GM23338 (cell line): ENCODE measurements around the gene IL1A. TPM values are rescaled to one million over a fixed set of nuclear protein-coding genes. Genes with fewer than 3 reads are reported as not detected.

Experiments
- ATAC-seq: fragments of 200-7000 bp; cut with Tn5 transposase; 3 replicates; pipeline ENCODE4 v1.9.1; 2020
- DNase-seq: peaks from one replicate; pipeline ENCODE4 v3.0.0-alpha.2; 2015; ENCODE audit warnings: low spot score
- H2AFZ ChIP-seq: fragments of 200-600 bp; sonication (generic); 2 replicates; pipeline ENCODE4 v1.8.0; 2016; ENCODE audit warnings: antibody characterized with exemption, mild to moderate bottlenecking, moderate library complexity
- H3F3A ChIP-seq: fragments of 200-600 bp; sonication (generic); replicated peaks from 2 replicates; pipeline ENCODE4 v1.8.0; 2017; ENCODE audit warnings: antibody characterized with exemption, mixed run types, low read depth
- H3K27ac ChIP-seq: fragments of 200-600 bp; sonication (generic); 2 replicates; pipeline ENCODE4 v1.6.1; 2016; ENCODE audit warnings: low read depth
- H3K27me3 ChIP-seq: fragments of 200-600 bp; sonication (generic); 2 replicates; pipeline ENCODE4 v1.8.0; 2016; ENCODE audit warnings: mild to moderate bottlenecking, mixed run types, moderate library complexity; ENCODE audit not compliant: insufficient read depth
- H3K36me3 ChIP-seq: fragments of 200-600 bp; sonication (generic); 2 replicates; pipeline ENCODE4 v1.8.0; 2016; ENCODE audit warnings: mild to moderate bottlenecking; ENCODE audit not compliant: insufficient read depth
- H3K4me1 ChIP-seq: fragments of 200-600 bp; sonication (generic); 2 replicates; pipeline ENCODE4 v1.8.0; 2016; ENCODE audit warnings: mild to moderate bottlenecking, moderate library complexity; ENCODE audit not compliant: insufficient read depth
- H3K4me2 ChIP-seq: fragments of 200-600 bp; sonication (generic); 2 replicates; pipeline ENCODE4 v1.7.1; 2017; ENCODE audit warnings: mixed run types
- H3K4me3 ChIP-seq: fragments of 200-600 bp; sonication (generic); 2 replicates; pipeline ENCODE4 v1.6.1; 2016; ENCODE audit warnings: mixed run types
- H3K79me2 ChIP-seq: fragments of 200-600 bp; sonication (generic); replicated peaks from 2 replicates; pipeline ENCODE4 v1.8.0; 2017; ENCODE audit warnings: mild to moderate bottlenecking; ENCODE audit not compliant: insufficient read depth
- H3K9me2 ChIP-seq: fragments of 200-600 bp; sonication (generic); 2 replicates; pipeline ENCODE4 v1.8.0; 2017; ENCODE audit not compliant: insufficient read depth
- H4K20me1 ChIP-seq: fragments of 200-600 bp; sonication (generic); replicated peaks from 2 replicates; pipeline ENCODE4 v1.8.0; 2017; ENCODE audit warnings: mild to moderate bottlenecking; ENCODE audit not compliant: insufficient read depth
- H3K27ac Mint-ChIP-seq: 2 replicates; pipeline ENCODE4 v1.8.0; 2020; ENCODE audit warnings: inconsistent platforms, mild to moderate bottlenecking, moderate library complexity, mixed read lengths
- H3K27me3 Mint-ChIP-seq: 3 replicates; pipeline ENCODE4 v1.8.0; 2022; ENCODE audit warnings: low read depth, mild to moderate bottlenecking, moderate library complexity, mixed read lengths, inconsistent platforms; ENCODE audit not compliant: insufficient read depth, poor library complexity
- H3K36me3 Mint-ChIP-seq: 3 replicates; pipeline ENCODE4 v1.8.0; 2021; ENCODE audit warnings: low read depth, mild to moderate bottlenecking, inconsistent platforms, moderate library complexity, mixed read lengths
- H3K4me1 Mint-ChIP-seq: 3 replicates; pipeline ENCODE4 v1.8.0; 2020; ENCODE audit warnings: mild to moderate bottlenecking, inconsistent platforms, mixed read lengths
- H3K4me3 Mint-ChIP-seq: 3 replicates; pipeline ENCODE4 v1.8.0; 2021; ENCODE audit warnings: moderate library complexity, mild to moderate bottlenecking, inconsistent platforms, mixed read lengths
- H3K9me3 Mint-ChIP-seq: 3 replicates; pipeline ENCODE4 v1.8.0; 2020; ENCODE audit warnings: moderate library complexity, mild to moderate bottlenecking, inconsistent platforms, mixed read lengths
- CREB1 ChIP-seq: fragments of 250-450 bp; sonication (Bioruptor Pico); IDR thresholded peaks from 2 replicates; pipeline ENCODE4 v1.5.0; 2020; ENCODE audit warnings: low read depth, mild to moderate bottlenecking, moderate library complexity
- CTCF ChIP-seq, 2 experiments: fragments of 200-600 bp in 1 of 2; sonication (generic) in 1 of 2; conservative IDR thresholded peaks; 2 replicates each; pipeline versions ENCODE4 v1.5.1 to v1.6.1; 2016 to 2017; ENCODE audit warnings: antibody characterized with exemption in 2 of 2, low read depth in 2 of 2, mild to moderate bottlenecking in 2 of 2, moderate library complexity in 1 of 2
- ETS1 ChIP-seq: IDR thresholded peaks from 2 replicates; pipeline ENCODE4 v1.6.1; 2016; ENCODE audit warnings: antibody characterized with exemption
- EZH2 ChIP-seq: fragments of 200-600 bp; sonication (generic); IDR thresholded peaks from one replicate; pipeline ENCODE4 v1.8.0; 2017; ENCODE audit warnings: antibody characterized with exemption, mild to moderate bottlenecking, low read depth; ENCODE audit not compliant: unreplicated experiment
- EZH2phosphoT487 ChIP-seq: fragments of 200-600 bp; sonication (generic); IDR thresholded peaks from one replicate; pipeline ENCODE4 v1.8.1; 2018; ENCODE audit warnings: antibody characterized with exemption; ENCODE audit not compliant: unreplicated experiment
- JUNB ChIP-seq: IDR thresholded peaks from one replicate; pipeline ENCODE4 v1.6.1; 2016; ENCODE audit warnings: antibody characterized with exemption; ENCODE audit not compliant: unreplicated experiment
- NANOG ChIP-seq: IDR thresholded peaks from 2 replicates; pipeline ENCODE4 v1.6.1; 2016; ENCODE audit warnings: antibody characterized with exemption, borderline replicate concordance
- POLR2AphosphoS5 ChIP-seq: IDR thresholded peaks from 2 replicates; pipeline ENCODE4 v1.6.1; 2016; ENCODE audit warnings: antibody characterized with exemption, low read depth
- REST ChIP-seq: IDR thresholded peaks from one replicate; pipeline ENCODE4 v1.6.1; 2018; ENCODE audit warnings: antibody characterized with exemption; ENCODE audit not compliant: unreplicated experiment
- STAT1 ChIP-seq: IDR thresholded peaks from one replicate; pipeline ENCODE4 v1.6.1; 2016; ENCODE audit warnings: antibody characterized with exemption; ENCODE audit not compliant: unreplicated experiment
- ZNF114 ChIP-seq: fragments of 250-450 bp; sonication (Bioruptor Pico); IDR thresholded peaks from 2 replicates; pipeline ENCODE4 v1.5.0; 2020; ENCODE audit warnings: mild to moderate bottlenecking, moderate library complexity
- ZNF331 ChIP-seq: fragments of 250-450 bp; sonication (Bioruptor Pico); IDR thresholded peaks from 2 replicates; pipeline ENCODE4 v1.5.0; 2020; ENCODE audit warnings: low read depth, mild to moderate bottlenecking, moderate library complexity
- polyA plus RNA-seq: library from polyadenylated mRNA; unstranded; fragments of >200 nt; fragmentation: Nextera tagmentation; extraction: Ambion mirVana; gene quantifications from 2 replicates; pipeline ENCODE4 v1.2.1, GENCODE V29; 2016
- total RNA-seq: library from RNA; depleted of rRNA; stranded (reverse); fragments of >200 nt; shearing (Covaris generic); gene quantifications from 2 replicates; pipeline ENCODE4 v1.2.3, GENCODE V29; 2014

The IL1A gene
- total and polyA plus RNA-seq, 2 experiments from 2014 or later, result 0.65 to 0.73 TPM

- TF ChIP-seq ZNF114 (CRISPR knock-in tag) (no peak), JUNB (no peak)
These were observed at the start of gene IL1A (continued) for GRCh38 chr2:112784199-112785189.

GRCh38 chr2:112833976-112834375, 49.7 kb upstream of the IL1A start:
- H3K27me3 Mint-ChIP-seq, result peaks cover 1% of the 10 kb centered on the region
- no peak overlapping the region for H3K4me2 ChIP-seq
- ATAC-seq (no peak), DNase-seq (no peak)
- no peak overlapping the region for H3K4me3 Mint-ChIP-seq
- H3K4me1 Mint-ChIP-seq, result peaks cover 19% of the 10 kb centered on the region
- no peak overlapping the region for H3K27ac Mint-ChIP-seq
- peaks cover 4% of the 10 kb centered on the region; the same call in 1 of the 2 replicates for H3K4me1 ChIP-seq
- no peaks in the 10 kb centered on the region for H3K27me3 ChIP-seq
- no peaks in the 10 kb centered on the region for H4K20me1 ChIP-seq
- H3K9me3 Mint-ChIP-seq, result no peaks in the 10 kb centered on the region
- H3K9me2 ChIP-seq, result peaks cover 7% of the 10 kb centered on the region; the same call in 1 of the 2 replicates
- H3K79me2 ChIP-seq, result no peaks in the 10 kb centered on the region
- no peaks in the 10 kb centered on the region for H3K36me3 Mint-ChIP-seq
- H3K27ac ChIP-seq, result no peak overlapping the region
- H3K36me3 ChIP-seq, result no peaks in the 10 kb centered on the region
- no peak overlapping the region for H3K4me3 ChIP-seq
- H2AFZ ChIP-seq, result no peak overlapping the region
- no peaks in the 10 kb centered on the region for H3F3A ChIP-seq
- TF ChIP-seq STAT1 (no peak), CREB1 (CRISPR knock-in tag) (no peak), ZNF331 (CRISPR knock-in tag) (no peak), EZH2phosphoT487 (no peak), JUNB (no peak), CTCF (conservative IDR thresholded peaks at IDR 0.05; ENCODE audit: low read depth in 2 of 2) (no peak), EZH2 (no peak), ETS1 (no peak), ZNF114 (CRISPR knock-in tag) (no peak), REST (no peak), POLR2AphosphoS5 (no peak), NANOG (no peak)
